ENCODE results near the gene DYSF.
"Not testable (repeated sequence)": the region's sequence is repeated elsewhere in the genome, so short reads cannot be mapped to it uniquely, and the experiment has no call there.

Gene DYSF

GRCh38 chr2:71474744-71475397, 21.5 kb downstream of the DYSF start:
- H3K36me3 Mint-ChIP-seq = no peaks in the 10 kb centered on the region
- no peak overlapping the region for H3K27ac Mint-ChIP-seq
- H3K9me3 Mint-ChIP-seq = no peaks in the 10 kb centered on the region
- no peak for ATAC-seq
- H3K4me3 Mint-ChIP-seq = no peak overlapping the region
- H3K4me1 Mint-ChIP-seq = peaks cover 6% of the 10 kb centered on the region
- H3K27me3 Mint-ChIP-seq = peaks cover 40% of the 10 kb centered on the region

GRCh38 chr2:71476495-71476894, 23.1 kb downstream of the DYSF start:
- H3K27ac Mint-ChIP-seq = no peak overlapping the region
- peaks cover 31% of the 10 kb centered on the region for H3K27me3 Mint-ChIP-seq

DNA sequence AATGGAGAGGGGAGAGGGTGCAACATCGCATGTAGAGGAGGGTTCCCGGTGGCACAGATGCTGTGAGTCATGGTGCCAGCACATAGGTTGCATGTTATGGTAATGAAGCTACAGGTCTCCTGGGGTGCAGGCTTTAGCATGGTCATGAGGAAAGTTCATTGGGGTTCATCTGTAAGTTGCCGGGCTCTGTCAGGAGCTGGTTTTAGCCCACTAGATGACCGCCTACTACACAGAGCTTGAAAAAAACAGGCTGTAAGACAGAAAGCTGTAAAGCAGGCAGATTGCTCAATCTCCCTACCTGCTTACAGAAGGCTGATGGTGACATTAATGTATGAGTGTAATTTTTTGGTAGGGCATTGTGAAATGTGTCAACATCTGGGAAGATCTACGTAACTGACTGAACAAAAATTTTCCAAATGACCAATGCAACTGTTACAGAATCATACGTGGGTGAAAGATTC, 23.9 kb downstream of the DYSF start:
- no peak for ATAC-seq
- Mint-ChIP-seq H3K4me1 (peaks cover 6% of the 10 kb centered on the region), H3K27ac (no peak overlapping the region), H3K36me3 (no peaks in the 10 kb centered on the region), H3K27me3 (peaks cover 38% of the 10 kb centered on the region), H3K4me3 (no peak overlapping the region), H3K9me3 (no peaks in the 10 kb centered on the region)

More at GRCh38 chr2:71476495-71476894, 23.1 kb downstream of the DYSF start:
- H3K4me3 Mint-ChIP-seq = no peak overlapping the region
- no peaks in the 10 kb centered on the region for H3K9me3 Mint-ChIP-seq
- peaks cover 6% of the 10 kb centered on the region for H3K4me1 Mint-ChIP-seq
- no peak for ATAC-seq
- H3K36me3 Mint-ChIP-seq = no peaks in the 10 kb centered on the region

- no peaks in the 10 kb centered on the region for H3K36me3 Mint-ChIP-seq
- H3K27me3 Mint-ChIP-seq = peaks cover 36% of the 10 kb centered on the region
- peaks cover 6% of the 10 kb centered on the region for H3K4me1 Mint-ChIP-seq
- H3K27ac Mint-ChIP-seq = no peak overlapping the region
- H3K4me3 Mint-ChIP-seq = no peak overlapping the region
- no peak for ATAC-seq
- no peaks in the 10 kb centered on the region for H3K9me3 Mint-ChIP-seq
Observed at GRCh38 chr2:71478806-71479205, 25.4 kb downstream of the DYSF start.

DNA sequence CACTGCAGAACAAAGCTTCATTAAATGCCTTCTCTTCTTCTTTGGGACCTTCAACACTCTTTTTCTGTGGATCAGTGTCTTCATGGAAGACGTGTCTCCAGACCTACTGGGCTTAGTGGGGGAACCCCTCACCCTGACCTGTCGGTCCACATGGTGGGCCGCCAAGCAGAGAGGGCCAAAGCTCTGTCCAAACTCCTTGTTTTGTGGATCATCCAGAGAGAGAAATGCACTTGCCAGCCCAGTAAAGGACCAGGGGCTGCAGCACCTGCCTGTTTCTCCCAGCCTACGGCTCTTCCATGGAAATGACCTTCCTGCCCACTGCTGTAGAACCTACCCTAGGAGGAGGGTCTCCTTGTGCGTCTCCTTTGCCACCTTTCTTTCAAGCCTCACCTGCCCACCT, 25.9 kb downstream of the DYSF start:
- no peak overlapping the region for H3K27ac Mint-ChIP-seq
- peaks cover 35% of the 10 kb centered on the region for H3K27me3 Mint-ChIP-seq
- peaks cover 5% of the 10 kb centered on the region for H3K4me1 Mint-ChIP-seq
- no peak overlapping the region for H3K4me3 Mint-ChIP-seq
- ATAC-seq = no peak
- no peaks in the 10 kb centered on the region for H3K9me3 Mint-ChIP-seq
- H3K36me3 Mint-ChIP-seq = no peaks in the 10 kb centered on the region

GRCh38 chr2:71481111-71481510, 27.8 kb downstream of the DYSF start:
- H3K27me3 Mint-ChIP-seq = peaks cover 38% of the 10 kb centered on the region
- H3K9me3 Mint-ChIP-seq = no peaks in the 10 kb centered on the region
- H3K27ac Mint-ChIP-seq = no peak overlapping the region
- H3K4me3 Mint-ChIP-seq = no peak overlapping the region
- H3K36me3 Mint-ChIP-seq = no peaks in the 10 kb centered on the region
- no peaks in the 10 kb centered on the region for H3K4me1 Mint-ChIP-seq
- no peak for ATAC-seq

DNA sequence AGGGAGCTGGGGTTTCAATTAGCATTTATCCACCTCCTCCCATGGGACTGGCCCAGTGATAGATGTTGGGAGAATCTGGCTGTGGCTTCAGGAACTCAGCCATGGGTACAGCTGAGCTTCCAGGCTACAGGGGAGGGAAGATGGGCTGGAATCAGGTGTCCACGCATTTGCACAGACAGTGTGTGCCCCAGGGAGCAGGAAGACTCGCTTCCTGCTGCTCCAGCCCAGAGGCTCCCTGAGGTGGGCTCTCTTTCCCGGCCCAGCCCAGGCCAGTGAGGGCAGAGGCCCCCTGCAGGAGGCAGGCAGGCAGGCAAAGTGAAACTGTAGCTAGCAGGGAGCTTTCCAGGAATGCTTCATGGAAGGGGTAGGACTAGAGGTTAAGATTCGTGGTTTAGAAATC, 28.7 kb downstream of the DYSF start:
- ATAC-seq = no peak
- Mint-ChIP-seq H3K36me3 (no peaks in the 10 kb centered on the region), H3K4me1 (no peaks in the 10 kb centered on the region), H3K9me3 (no peaks in the 10 kb centered on the region), H3K27ac (no peak overlapping the region), H3K4me3 (no peak overlapping the region), H3K27me3 (peaks cover 44% of the 10 kb centered on the region)

DNA sequence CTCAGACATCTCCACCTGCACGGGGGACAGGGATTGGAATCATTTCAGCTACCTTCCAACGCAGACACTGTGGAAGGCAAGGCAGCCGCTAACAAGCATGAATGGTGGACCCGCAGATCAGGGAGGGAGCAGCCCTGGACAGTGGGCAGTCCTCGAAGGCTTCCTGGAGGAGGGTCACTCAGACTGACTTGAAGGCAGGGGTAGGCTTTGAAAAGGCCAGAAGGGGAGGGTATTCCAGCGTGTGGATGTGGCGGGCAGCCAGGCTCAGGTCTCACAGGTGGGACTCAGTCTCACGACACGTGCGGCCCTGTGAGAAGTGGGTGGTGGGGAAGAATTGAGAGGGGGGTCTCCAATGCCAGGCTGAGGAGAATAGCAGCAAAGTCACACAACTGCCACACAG, 29.9 kb downstream of the DYSF start:
- no peaks in the 10 kb centered on the region for H3K36me3 Mint-ChIP-seq
- peaks cover 44% of the 10 kb centered on the region for H3K27me3 Mint-ChIP-seq

GRCh38 chr2:71484354-71484753, 31.0 kb downstream of the DYSF start:
- H3K4me1 Mint-ChIP-seq = no peaks in the 10 kb centered on the region
- no peaks in the 10 kb centered on the region for H3K36me3 Mint-ChIP-seq
- H3K4me3 Mint-ChIP-seq = no peak overlapping the region

More for the DNA sequence above, 29.9 kb downstream of the DYSF start:
- Mint-ChIP-seq H3K4me1 (no peaks in the 10 kb centered on the region), H3K27ac (no peak overlapping the region), H3K4me3 (no peak overlapping the region), H3K9me3 (no peaks in the 10 kb centered on the region)
- ATAC-seq = no peak

DNA sequence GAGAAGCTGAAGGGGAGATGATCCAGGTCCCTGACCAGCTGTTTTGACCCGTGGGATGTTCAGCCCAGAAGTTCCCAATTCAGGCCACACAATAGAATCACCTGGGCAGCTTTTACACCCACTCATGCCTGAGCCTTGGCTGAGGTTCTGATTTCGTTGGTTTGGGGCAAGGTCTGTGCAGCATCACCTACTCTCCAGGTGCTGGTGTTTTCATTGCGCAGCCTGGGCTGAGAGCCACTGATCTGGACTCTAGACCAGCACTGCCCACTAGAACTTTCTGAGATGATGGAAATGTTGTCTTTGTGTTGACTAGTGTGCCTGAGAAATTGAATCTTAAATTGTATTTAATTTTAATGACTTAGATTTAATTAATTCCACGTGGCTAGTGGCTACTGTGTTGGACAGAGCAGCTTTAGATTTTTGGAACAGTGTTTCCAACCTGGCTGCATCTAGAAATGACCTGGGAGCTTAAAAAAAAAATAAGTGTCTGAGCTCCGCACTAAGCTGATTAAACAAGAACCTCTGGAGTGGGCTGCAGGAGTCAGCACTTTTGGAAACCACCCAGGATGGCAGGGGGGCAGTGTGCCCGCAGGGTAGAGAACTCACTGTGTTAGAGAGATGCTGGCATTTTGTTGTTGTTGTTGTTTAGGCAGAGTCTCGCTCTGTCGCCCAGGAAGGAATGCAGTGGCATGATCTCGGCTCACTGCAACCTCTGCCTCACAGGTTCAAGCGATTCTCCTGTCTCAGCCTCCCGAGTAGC, 33.7 kb downstream of the DYSF start:
- Mint-ChIP-seq H3K9me3 (peaks cover 3% of the 10 kb centered on the region), H3K4me3 (no peak overlapping the region), H3K27ac (no peak overlapping the region), H3K36me3 (no peaks in the 10 kb centered on the region), H3K27me3 (peaks cover 37% of the 10 kb centered on the region), H3K4me1 (no peaks in the 10 kb centered on the region)
- no peak for ATAC-seq

More at GRCh38 chr2:71484354-71484753, 31.0 kb downstream of the DYSF start:
- no peak for ATAC-seq
- Mint-ChIP-seq H3K9me3 (no peaks in the 10 kb centered on the region), H3K27ac (no peak overlapping the region), H3K27me3 (peaks cover 44% of the 10 kb centered on the region)

DNA sequence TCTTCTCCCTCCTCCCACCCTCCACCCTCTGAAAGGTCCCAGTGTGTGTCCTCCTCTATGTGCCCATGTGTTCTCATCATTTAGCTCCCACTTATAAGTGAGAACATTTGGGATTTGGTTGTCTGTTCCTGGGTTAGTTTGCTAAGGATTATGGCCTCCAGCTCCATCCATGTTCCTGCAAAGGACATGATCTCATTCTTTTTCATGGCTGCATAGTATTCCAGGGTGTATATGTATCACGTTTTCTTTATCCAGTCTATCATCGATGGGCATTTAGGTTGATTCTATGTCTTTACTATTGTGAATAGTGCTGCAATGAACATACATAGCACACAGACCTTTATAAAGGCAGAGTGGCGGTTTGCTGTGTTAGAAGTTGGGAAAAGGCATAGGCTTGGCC, 38.2 kb downstream of the DYSF start:
- not testable (repeated sequence) for H3K4me1 Mint-ChIP-seq, H3K36me3 Mint-ChIP-seq, H3K9me3 Mint-ChIP-seq, H3K27ac Mint-ChIP-seq, ATAC-seq, H3K4me3 Mint-ChIP-seq
- peaks cover 16% of the 10 kb centered on the region for H3K27me3 Mint-ChIP-seq

DNA sequence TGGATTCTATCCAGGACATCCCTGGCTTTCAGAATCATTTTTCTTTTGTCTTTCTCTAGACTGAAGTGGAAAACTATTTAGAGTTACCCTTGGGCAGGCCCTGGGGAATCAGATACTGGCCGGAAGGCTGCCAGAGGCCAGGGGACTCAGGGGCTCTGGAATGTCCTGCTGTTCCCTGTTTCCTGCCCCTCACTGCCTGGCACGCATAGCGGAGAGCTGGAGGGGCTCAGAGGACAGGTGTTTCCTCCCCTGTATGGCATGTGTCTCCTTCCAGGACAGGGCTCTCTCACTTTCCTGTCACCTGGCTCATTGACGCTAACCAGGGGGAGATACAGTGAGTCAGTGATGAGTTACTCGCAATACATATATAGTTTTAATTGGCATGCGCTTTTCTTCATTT, 38.8 kb downstream of the DYSF start:
- H3K36me3 Mint-ChIP-seq = no peaks in the 10 kb centered on the region
- no peaks in the 10 kb centered on the region for H3K4me1 Mint-ChIP-seq
- peaks cover 14% of the 10 kb centered on the region for H3K27me3 Mint-ChIP-seq
- no peak for ATAC-seq
- H3K9me3 Mint-ChIP-seq = peaks cover 3% of the 10 kb centered on the region
- H3K4me3 Mint-ChIP-seq = no peak overlapping the region
- no peak overlapping the region for H3K27ac Mint-ChIP-seq

- ATAC-seq = no peak
- Mint-ChIP-seq H3K4me1 (no peaks in the 10 kb centered on the region), H3K36me3 (no peaks in the 10 kb centered on the region), H3K4me3 (no peak overlapping the region), H3K27me3 (peaks cover 7% of the 10 kb centered on the region), H3K9me3 (peaks cover 3% of the 10 kb centered on the region), H3K27ac (no peak overlapping the region)
Observed at GRCh38 chr2:71494091-71494490, 40.7 kb downstream of the DYSF start.

DNA sequence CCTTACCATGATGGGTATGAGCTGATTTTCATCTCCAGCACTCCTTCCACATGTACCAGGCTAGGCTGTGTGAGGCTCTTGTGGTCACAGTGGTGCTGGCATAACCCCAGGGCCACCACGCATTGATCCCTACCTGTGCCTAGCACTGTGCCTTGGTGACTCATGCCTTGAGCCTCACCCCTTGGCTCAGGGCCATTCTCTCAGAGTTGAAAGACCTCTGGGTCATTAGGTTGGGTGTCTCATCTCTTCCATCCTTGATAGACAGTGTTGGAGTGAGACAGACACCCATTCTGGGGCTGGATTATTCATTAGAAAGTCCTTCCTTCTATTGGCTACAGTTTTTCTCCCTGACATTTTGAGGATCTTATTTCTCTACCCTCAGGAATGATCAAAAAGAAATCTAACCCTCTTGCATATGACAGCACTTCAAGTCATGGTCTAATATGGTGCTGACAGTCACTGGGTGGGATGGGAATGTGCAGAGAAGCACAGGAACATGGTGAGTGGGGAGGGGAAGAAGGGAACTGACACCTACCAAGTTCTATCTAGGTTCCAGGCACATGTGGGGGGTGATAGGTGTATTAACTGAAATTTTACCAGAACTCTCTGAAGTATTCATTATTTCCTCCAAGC, 41.3 kb downstream of the DYSF start:
- H3K4me1 Mint-ChIP-seq = no peaks in the 10 kb centered on the region
- no peak overlapping the region for H3K4me3 Mint-ChIP-seq
- no peak for ATAC-seq
- H3K9me3 Mint-ChIP-seq = peaks cover 3% of the 10 kb centered on the region
- no peaks in the 10 kb centered on the region for H3K36me3 Mint-ChIP-seq
- peaks cover 5% of the 10 kb centered on the region for H3K27me3 Mint-ChIP-seq
- no peak overlapping the region for H3K27ac Mint-ChIP-seq

- peaks cover 3% of the 10 kb centered on the region for H3K9me3 Mint-ChIP-seq
- peaks cover 10% of the 10 kb centered on the region for H3K27me3 Mint-ChIP-seq
- no peak for ATAC-seq
- no peak overlapping the region for H3K27ac Mint-ChIP-seq
- H3K4me3 Mint-ChIP-seq = no peak overlapping the region
- H3K36me3 Mint-ChIP-seq = no peaks in the 10 kb centered on the region
- no peaks in the 10 kb centered on the region for H3K4me1 Mint-ChIP-seq
Observed at GRCh38 chr2:71496156-71496770, 42.9 kb downstream of the DYSF start.

All from stimulated activated memory B cell treated with anti-CD40 and anti-IgM and Interleukin-4, amounts not matched to agents 10 μg/mL and 1 μg/mL and 100 μg/mL, for 72 hours (primary cell).